Karpas-422 (cell line): ENCODE results near the gene NPBWR2. TPM values are rescaled to one million over a fixed set of nuclear protein-coding genes. Genes with fewer than 3 reads are reported as not detected.
"Not testable (repeated sequence)": the region's sequence is repeated elsewhere in the genome, so short reads cannot be mapped to it uniquely, and the experiment has no call there.

ENCODE experiments used
- DNase-seq: peaks from one replicate; pipeline ENCODE4 v3.0.0-alpha.2; 2015
- H2AFZ ChIP-seq: fragments of 200-600 bp; sonication (generic); 2 replicates; pipeline ENCODE4 v1.6.1; 2014; ENCODE audit warnings: antibody characterized with exemption, low read length, mixed read lengths
- H3K27ac ChIP-seq: fragments of 200-600 bp; sonication (generic); 2 replicates; pipeline ENCODE4 v1.5.1; 2014; ENCODE audit warnings: mild to moderate bottlenecking, low read length, moderate library complexity
- H3K27me3 ChIP-seq: fragments of 200-600 bp; sonication (generic); 2 replicates; pipeline ENCODE4 v1.6.1; 2014; ENCODE audit warnings: low read length, mixed read lengths
- H3K36me3 ChIP-seq: fragments of 200-600 bp; sonication (generic); 2 replicates; pipeline ENCODE4 v1.6.1; 2014; ENCODE audit warnings: low read length, mixed read lengths; ENCODE audit not compliant: insufficient read depth
- H3K4me1 ChIP-seq: fragments of 200-600 bp; sonication (generic); 2 replicates; pipeline ENCODE4 v1.6.1; 2014; ENCODE audit warnings: mild to moderate bottlenecking, low read length, mixed read lengths
- H3K4me2 ChIP-seq: fragments of 200-600 bp; sonication (generic); 2 replicates; pipeline ENCODE4 v1.6.1; 2014; ENCODE audit warnings: low read length, low read depth, mild to moderate bottlenecking; ENCODE audit not compliant: poor library complexity, severe bottlenecking
- H3K4me3 ChIP-seq: fragments of 200-600 bp; sonication (generic); 2 replicates; pipeline ENCODE4 v1.5.1; 2014; ENCODE audit warnings: mild to moderate bottlenecking, antibody characterized with exemption, low read length, mixed read lengths
- H3K79me2 ChIP-seq: fragments of 200-600 bp; sonication (generic); 2 replicates; pipeline ENCODE4 v1.6.1; 2014; ENCODE audit warnings: mild to moderate bottlenecking, low read length, mixed read lengths
- H3K9ac ChIP-seq: fragments of 200-600 bp; sonication (generic); 2 replicates; pipeline ENCODE4 v1.6.0; 2014; ENCODE audit warnings: low read length
- H3K9me2 ChIP-seq: fragments of 200-600 bp; sonication (generic), shearing (Covaris generic); replicated peaks from 2 replicates; pipeline ENCODE4 v1.6.0; 2014; ENCODE audit warnings: mild to moderate bottlenecking, low read length, moderate library complexity; ENCODE audit not compliant: insufficient read depth
- H3K9me3 ChIP-seq: fragments of 300-700, 200-600 bp; sonication (generic); 2 replicates; pipeline ENCODE4 v1.6.1; 2014; ENCODE audit warnings: low read length, mixed read lengths
- H4K20me1 ChIP-seq: fragments of 200-600 bp; sonication (generic); 2 replicates; pipeline ENCODE4 v1.6.1; 2014; ENCODE audit warnings: mild to moderate bottlenecking, antibody characterized with exemption, low read length, low read depth; ENCODE audit not compliant: insufficient read depth
- total RNA-seq: library from RNA; depleted of rRNA; stranded (reverse); fragments of >200 nt; shearing (Covaris generic); gene quantifications from 2 replicates; pipeline ENCODE4 v1.2.3, GENCODE V29; 2014; ENCODE audit warnings: low replicate concordance

Gene NPBWR2
- total RNA-seq, 1 experiment from 2014 or later, result not detected

DNA sequence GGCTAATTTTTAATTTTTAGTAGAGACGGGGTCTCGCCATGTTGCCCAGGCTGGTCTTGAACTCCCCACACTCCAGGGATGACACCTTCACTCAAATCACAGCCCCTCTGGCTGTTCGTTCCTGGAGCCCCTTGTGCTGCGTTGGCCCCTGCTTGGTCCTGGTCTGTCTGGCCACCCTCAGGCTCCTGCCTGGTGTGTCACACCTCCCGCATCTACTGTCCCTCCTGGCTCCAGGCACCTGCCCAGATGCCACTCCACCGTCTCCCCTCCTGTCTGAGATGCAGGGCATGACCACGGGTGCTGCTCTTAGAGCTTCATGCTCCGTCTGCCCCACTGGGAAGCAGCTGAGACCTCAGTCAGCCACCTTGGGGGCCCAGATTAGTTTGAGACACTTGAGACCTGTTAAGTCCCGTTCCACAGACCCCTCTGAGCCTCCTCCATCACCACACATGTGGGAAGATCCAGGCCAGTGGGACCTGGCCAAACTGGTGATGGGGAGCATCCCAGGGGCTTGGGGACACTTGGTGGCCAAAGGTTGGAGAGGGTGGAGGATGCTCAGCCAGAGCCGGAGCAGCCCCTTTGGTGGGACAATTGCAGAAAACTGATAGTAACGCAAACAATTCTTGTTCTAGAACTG is 21.9 kb upstream of the NPBWR2 start:
- Histone ChIP-seq H3K4me1 (no peaks in the 10 kb centered on the region), H4K20me1 (no peaks in the 10 kb centered on the region), H3K9ac (no peak overlapping the region), H3K27ac (no peak overlapping the region), H3K4me3 (no peak overlapping the region), H3K36me3 (no peaks in the 10 kb centered on the region), H3K79me2 (no peaks in the 10 kb centered on the region), H3K4me2 (no peak overlapping the region), H3K9me3 (no peaks in the 10 kb centered on the region), H3K9me2 (no peaks in the 10 kb centered on the region), H3K27me3 (no peaks in the 10 kb centered on the region; the same call in 1 of the 2 replicates), H2AFZ (no peak overlapping the region)
- no peak for DNase-seq

DNA sequence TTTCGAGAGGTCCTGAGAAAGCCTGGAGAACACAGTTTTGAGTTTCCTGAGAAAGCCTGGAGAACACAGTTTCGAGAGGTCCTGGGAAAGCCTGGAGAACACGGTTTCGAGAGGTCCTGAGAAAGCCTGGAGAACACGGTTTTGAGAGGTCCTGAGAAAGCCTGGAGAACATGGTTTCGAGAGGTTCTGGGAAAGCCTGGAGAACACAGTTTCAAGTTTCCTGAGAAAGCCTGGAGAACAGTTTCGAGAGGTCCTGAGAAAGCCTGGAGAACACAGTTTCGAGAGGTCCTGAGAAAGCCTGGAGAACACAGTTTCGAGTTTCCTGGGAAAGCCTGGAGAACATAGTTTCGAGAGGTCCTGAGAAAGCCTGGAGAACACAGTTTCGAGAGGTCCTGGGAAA is 16.2 kb upstream of the NPBWR2 start:
- not testable (repeated sequence) for H3K9ac ChIP-seq, H3K36me3 ChIP-seq, H4K20me1 ChIP-seq, H3K9me2 ChIP-seq, H3K9me3 ChIP-seq, H3K79me2 ChIP-seq, H3K4me2 ChIP-seq, DNase-seq, H3K27me3 ChIP-seq, H2AFZ ChIP-seq, H3K4me3 ChIP-seq, H3K27ac ChIP-seq
- H3K4me1 ChIP-seq, result peaks cover 11% of the 10 kb centered on the region

DNA sequence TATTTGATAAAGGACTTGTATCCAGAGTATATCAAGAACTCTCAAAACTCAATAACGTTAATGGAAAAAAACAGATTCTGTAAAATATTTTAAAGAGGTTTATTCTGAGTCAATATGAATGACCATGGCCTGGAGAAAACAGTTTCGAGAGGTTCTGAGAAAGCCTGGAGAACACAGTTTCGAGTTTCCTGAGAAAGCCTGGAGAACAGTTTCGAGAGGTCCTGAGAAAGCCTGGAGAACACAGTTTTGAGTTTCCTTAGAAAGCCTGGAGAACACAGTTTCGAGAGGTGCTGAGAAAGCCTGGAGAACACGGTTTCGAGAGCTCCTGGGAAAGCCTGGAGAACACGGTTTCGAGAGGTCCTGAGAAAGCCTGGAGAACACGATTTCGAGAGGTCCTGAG is 15.6 kb upstream of the NPBWR2 start:
- not testable (repeated sequence) for H3K79me2 ChIP-seq, H3K27ac ChIP-seq, H3K4me3 ChIP-seq, DNase-seq, H2AFZ ChIP-seq, H3K9me3 ChIP-seq, H4K20me1 ChIP-seq, H3K27me3 ChIP-seq, H3K4me2 ChIP-seq, H3K9ac ChIP-seq, H3K36me3 ChIP-seq, H3K9me2 ChIP-seq
- H3K4me1 ChIP-seq, result peaks cover 11% of the 10 kb centered on the region

DNA sequence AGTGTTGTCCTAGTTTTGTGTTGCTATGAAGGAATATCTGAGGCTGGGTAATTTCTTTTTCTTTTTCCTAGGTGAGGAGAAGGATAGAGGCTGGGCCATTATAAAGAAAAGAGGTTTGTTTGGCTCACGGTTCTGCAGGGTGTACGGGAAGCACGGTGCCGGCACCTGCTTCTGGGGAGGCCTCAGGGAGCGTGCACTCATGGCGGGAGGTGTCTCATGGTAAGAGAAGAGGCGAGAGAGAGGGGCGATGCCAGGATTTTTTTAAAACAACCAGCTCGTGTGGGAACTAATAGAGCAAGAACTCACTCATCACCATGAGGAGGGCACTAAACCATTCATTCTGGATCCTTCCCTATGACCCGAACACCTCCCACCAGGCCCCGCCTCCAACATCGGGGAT is 14.2 kb upstream of the NPBWR2 start:
- H4K20me1 ChIP-seq, result no peaks in the 10 kb centered on the region
- no peak overlapping the region for H3K9ac ChIP-seq
- H3K27me3 ChIP-seq, result no peaks in the 10 kb centered on the region
- H3K9me2 ChIP-seq, result no peaks in the 10 kb centered on the region
- no peak for DNase-seq
- no peak overlapping the region for H3K4me3 ChIP-seq
- no peak overlapping the region for H3K27ac ChIP-seq
- H3K4me2 ChIP-seq, result no peak overlapping the region
- H3K9me3 ChIP-seq, result no peaks in the 10 kb centered on the region
- H3K4me1 ChIP-seq, result peaks cover 11% of the 10 kb centered on the region
- H3K79me2 ChIP-seq, result no peaks in the 10 kb centered on the region
- no peaks in the 10 kb centered on the region for H3K36me3 ChIP-seq
- no peak overlapping the region for H2AFZ ChIP-seq

DNA sequence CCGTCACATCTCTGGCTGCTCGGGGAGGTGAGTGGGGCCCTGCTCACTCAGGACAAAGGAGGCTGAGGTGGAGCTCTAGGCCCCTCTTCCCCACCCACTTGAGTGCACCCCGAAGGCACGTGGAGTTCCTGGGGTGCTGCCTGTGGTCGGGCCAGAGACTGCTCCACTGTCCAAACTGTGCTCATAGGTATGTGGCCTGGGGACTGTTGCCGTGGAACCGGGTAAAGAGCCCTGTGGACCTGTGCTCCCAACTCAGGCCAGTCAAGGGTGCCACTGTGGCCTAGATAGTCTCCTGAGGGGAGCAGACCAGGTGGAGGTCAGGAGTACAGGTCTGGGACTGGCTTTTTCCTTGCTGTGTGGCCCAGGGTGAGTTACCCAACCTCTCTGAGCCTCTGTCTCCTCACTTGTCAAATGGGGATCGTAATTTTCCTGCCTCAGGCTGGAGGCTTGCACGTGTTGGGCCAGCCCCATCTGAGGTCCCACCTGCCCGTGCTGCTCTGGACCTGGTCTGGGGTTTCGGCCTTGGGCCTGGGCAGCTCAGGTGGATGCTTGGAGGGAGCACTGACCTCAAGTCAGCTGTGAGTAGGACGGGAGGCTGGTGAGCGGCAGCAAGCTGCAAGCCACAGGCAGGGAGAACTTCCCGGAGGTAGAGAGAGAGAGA is 12.4 kb upstream of the NPBWR2 start:
- Histone ChIP-seq H3K9me2 (no peaks in the 10 kb centered on the region), H3K36me3 (no peaks in the 10 kb centered on the region), H4K20me1 (no peaks in the 10 kb centered on the region), H3K9me3 (no peaks in the 10 kb centered on the region), H2AFZ (no peak overlapping the region), H3K79me2 (no peaks in the 10 kb centered on the region), H3K4me1 (peaks cover 11% of the 10 kb centered on the region), H3K9ac (no peak overlapping the region), H3K4me2 (peak overlapping the region; percentile 51), H3K27ac (no peak overlapping the region), H3K27me3 (no peaks in the 10 kb centered on the region), H3K4me3 (no peak overlapping the region)
- no peak for DNase-seq

DNA sequence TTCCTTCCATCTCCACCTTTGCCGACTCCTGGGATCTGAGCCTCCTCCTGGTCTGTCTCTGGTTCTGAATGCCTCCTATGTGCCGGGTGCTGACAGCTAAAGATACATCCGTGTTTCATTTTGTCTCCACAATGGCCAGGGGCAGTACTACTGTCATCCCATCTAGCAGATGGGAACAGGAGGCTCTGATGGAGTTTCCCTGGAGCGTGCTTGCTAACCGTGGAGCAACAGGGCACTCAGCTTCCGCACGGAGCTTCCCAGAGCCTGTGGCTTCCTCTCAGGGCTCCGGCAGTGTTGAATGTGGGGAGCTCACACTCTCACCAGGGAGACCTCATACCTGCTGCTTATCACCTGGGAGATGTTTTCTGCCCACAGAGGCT is 11.9 kb upstream of the NPBWR2 start:
- DNase-seq, result no peak
- no peaks in the 10 kb centered on the region for H3K9me3 ChIP-seq
- H3K27me3 ChIP-seq, result no peaks in the 10 kb centered on the region
- no peak overlapping the region for H3K9ac ChIP-seq
- no peaks in the 10 kb centered on the region for H3K36me3 ChIP-seq
- no peaks in the 10 kb centered on the region for H3K9me2 ChIP-seq
- H3K79me2 ChIP-seq, result no peaks in the 10 kb centered on the region
- no peak overlapping the region for H2AFZ ChIP-seq
- no peak overlapping the region for H3K27ac ChIP-seq
- H3K4me1 ChIP-seq, result peaks cover 11% of the 10 kb centered on the region
- no peaks in the 10 kb centered on the region for H4K20me1 ChIP-seq
- no peak overlapping the region for H3K4me3 ChIP-seq
- H3K4me2 ChIP-seq, result no peak overlapping the region

DNA sequence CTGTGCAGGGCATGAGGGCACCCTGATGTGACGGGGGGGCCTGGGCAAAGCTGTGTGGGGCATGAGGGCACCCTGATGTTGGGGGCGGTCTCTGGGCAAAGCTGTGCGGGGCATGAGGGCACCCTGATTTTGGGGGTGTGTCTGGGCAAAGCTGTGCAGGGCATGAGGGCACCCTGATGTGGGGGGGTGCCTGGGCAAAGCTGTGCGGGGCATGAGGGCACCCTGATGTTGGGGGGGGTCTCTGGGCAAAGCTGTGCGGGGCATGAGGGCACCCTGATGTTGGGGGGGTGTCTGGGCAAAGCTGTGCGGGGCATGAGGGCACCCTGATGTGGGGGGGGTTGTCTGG is 10.0 kb upstream of the NPBWR2 start:
- H3K79me2 ChIP-seq, H3K27me3 ChIP-seq, H3K9me3 ChIP-seq, H3K36me3 ChIP-seq, H3K27ac ChIP-seq, H3K9ac ChIP-seq, H3K4me3 ChIP-seq, H2AFZ ChIP-seq, H4K20me1 ChIP-seq, DNase-seq, H3K9me2 ChIP-seq, H3K4me2 ChIP-seq: not testable (repeated sequence)
- peaks cover 16% of the 10 kb centered on the region for H3K4me1 ChIP-seq

DNA sequence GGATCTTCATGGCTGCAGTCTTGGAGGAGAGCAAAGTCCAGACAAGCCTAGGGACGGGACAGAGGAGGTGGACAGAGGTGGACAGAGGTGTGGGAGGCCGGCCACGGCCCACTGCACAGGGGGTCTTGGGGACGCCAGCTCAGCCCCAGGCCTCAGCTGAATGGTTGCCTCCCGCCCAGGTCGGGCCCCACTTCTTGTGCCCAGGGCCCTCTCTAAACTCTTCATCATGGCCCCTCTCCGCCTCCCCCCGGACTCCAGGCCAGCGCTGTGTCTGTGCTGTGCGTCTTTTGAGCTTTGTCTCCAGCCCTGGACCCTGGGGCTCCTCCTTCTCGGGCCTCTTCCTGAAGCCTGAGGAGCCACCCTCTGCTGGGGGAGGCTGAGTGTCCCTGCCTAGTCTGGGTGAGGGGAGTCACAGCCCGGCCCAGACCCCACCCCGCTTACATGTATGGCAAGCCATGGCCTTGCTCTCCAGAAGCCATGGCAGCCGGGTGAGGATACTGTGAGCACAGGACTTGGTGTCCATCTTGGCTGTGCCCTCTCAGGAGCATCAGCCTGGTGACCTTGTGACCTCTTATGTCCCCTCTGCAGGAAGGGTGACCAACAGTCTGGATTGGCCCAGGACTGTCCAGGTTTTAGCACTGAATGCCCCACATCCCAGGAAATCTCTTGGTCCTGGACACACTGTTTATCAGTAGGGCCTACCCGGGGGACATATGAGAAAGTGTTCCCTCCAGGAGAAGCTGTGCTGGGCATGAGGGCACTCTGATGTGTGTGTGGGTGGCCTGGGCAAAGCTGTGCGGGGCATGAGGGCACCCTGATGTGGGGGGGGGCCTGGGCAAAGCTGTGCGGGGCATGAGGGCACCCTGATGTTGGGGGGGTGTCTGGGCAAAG is 9.4 kb upstream of the NPBWR2 start:
- no peaks in the 10 kb centered on the region for H3K27me3 ChIP-seq
- no peak overlapping the region for H3K4me3 ChIP-seq
- H3K4me2 ChIP-seq, result no peak overlapping the region
- DNase-seq, result no peak
- no peak overlapping the region for H3K9ac ChIP-seq
- H2AFZ ChIP-seq, result no peak overlapping the region
- H3K36me3 ChIP-seq, result no peaks in the 10 kb centered on the region
- H3K27ac ChIP-seq, result no peak overlapping the region
- H3K4me1 ChIP-seq, result peaks cover 22% of the 10 kb centered on the region
- no peaks in the 10 kb centered on the region for H3K9me3 ChIP-seq
- H3K79me2 ChIP-seq, result no peaks in the 10 kb centered on the region
- H4K20me1 ChIP-seq, result no peaks in the 10 kb centered on the region
- H3K9me2 ChIP-seq, result no peaks in the 10 kb centered on the region
